WTC11 (cell line): Measurements from ENCODE around the gene NR1I3. TPM values are rescaled to one million over a fixed set of nuclear protein-coding genes. Genes with fewer than 3 reads are reported as not detected.

Experiments
- ATAC-seq: fragments of 200-7000 bp; cut with Tn5 transposase; 2 replicates; pipeline ENCODE4 v1.10.0; 2021; ENCODE audit warnings: mild to moderate bottlenecking, moderate library complexity
- CTCF ChIA-PET: fragments of 300-600 bp; sonication (Branson Sonifier 250); formaldehyde crosslinking; loops from one replicate; lab custom pipeline; 2021; ENCODE audit warnings: antibody characterized with exemption; lab: Charles Lee
- POLR2A ChIA-PET: fragments of 350-600 bp; sonication (Branson Sonifier 250); formaldehyde crosslinking; loops from one replicate; lab custom pipeline; 2021; ENCODE audit warnings: antibody characterized with exemption; lab: Charles Lee
- DNase-seq: peaks from one replicate; pipeline ENCODE4 v3.0.0; 2021; ENCODE audit warnings: low spot score
- H3K27ac Mint-ChIP-seq: 2 replicates; pipeline ENCODE4 v1.8.0; 2021; ENCODE audit warnings: mixed read lengths
- H3K27me3 Mint-ChIP-seq: 2 replicates; pipeline ENCODE4 v1.8.0; 2021; ENCODE audit warnings: low read depth, mild to moderate bottlenecking, moderate library complexity, mixed read lengths
- H3K36me3 Mint-ChIP-seq: 2 replicates; pipeline ENCODE4 v1.8.0; 2021; ENCODE audit warnings: mixed read lengths
- H3K4me1 Mint-ChIP-seq: 2 replicates; pipeline ENCODE4 v1.8.0; 2022; ENCODE audit warnings: mixed read lengths
- H3K4me3 Mint-ChIP-seq: 2 replicates; pipeline ENCODE4 v1.8.0; 2021; ENCODE audit warnings: mild to moderate bottlenecking, moderate library complexity, mixed read lengths
- H3K9me3 Mint-ChIP-seq: 2 replicates; pipeline ENCODE4 v1.8.0; 2021; ENCODE audit warnings: mixed read lengths
- FOXJ3 ChIP-seq: sonication (generic); formaldehyde crosslinking; IDR thresholded peaks from 2 replicates; pipeline ENCODE4 v1.9.0; 2021; ENCODE audit warnings: missing genetic modification reagents, mild to moderate bottlenecking, borderline replicate concordance
- MYBL2 ChIP-seq: sonication (generic); formaldehyde crosslinking; IDR thresholded peaks from 2 replicates; pipeline ENCODE4 v1.8.1; 2023; ENCODE audit warnings: mild to moderate bottlenecking, moderate library complexity, missing genetic modification reagents
- NFATC4 ChIP-seq: fragments of 250-450 bp; sonication (Bioruptor Pico); IDR thresholded peaks from 2 replicates; pipeline ENCODE4 v1.9.0; 2021; ENCODE audit warnings: mild to moderate bottlenecking
- RORB ChIP-seq: fragments of 250-450 bp; sonication (Bioruptor Pico); IDR thresholded peaks from 2 replicates; pipeline ENCODE4 v1.9.0; 2021; ENCODE audit warnings: mild to moderate bottlenecking
- TP53 ChIP-seq: sonication (generic); formaldehyde crosslinking; IDR thresholded peaks from 2 replicates; pipeline ENCODE4 v1.8.1; 2023; ENCODE audit warnings: mild to moderate bottlenecking, missing genetic modification reagents
- ZNF263 ChIP-seq: sonication (generic); formaldehyde crosslinking; IDR thresholded peaks from 2 replicates; pipeline ENCODE4 v1.8.1; 2022; ENCODE audit warnings: low read depth, mild to moderate bottlenecking, moderate library complexity, missing genetic modification reagents
- ZNF317 ChIP-seq: sonication (generic); formaldehyde crosslinking; IDR thresholded peaks from 2 replicates; pipeline ENCODE4 v1.8.1; 2023; ENCODE audit warnings: low read depth, mild to moderate bottlenecking, moderate library complexity, missing genetic modification reagents, borderline replicate concordance
- total RNA-seq: library from RNA; stranded (reverse); gene quantifications from 3 replicates; pipeline ENCODE4 v1.2.3, GENCODE V29; 2021
- TF ChIP-seq, protein P1 (sequence below): sonication (generic); formaldehyde crosslinking; conservative IDR thresholded peaks from 2 replicates; pipeline ENCODE4 v1.8.1; 2023; ENCODE audit warnings: mild to moderate bottlenecking, low read depth, missing genetic modification reagents, moderate library complexity
- TF ChIP-seq, protein P2 (sequence below): sonication (generic); formaldehyde crosslinking; IDR thresholded peaks from 2 replicates; pipeline ENCODE4 v1.8.0; 2022; ENCODE audit warnings: missing genetic modification reagents
- TF ChIP-seq, protein P3 (sequence below): fragments of 250-450 bp; sonication (Bioruptor Pico); IDR thresholded peaks from 2 replicates; pipeline ENCODE4 v1.9.0; 2021; ENCODE audit warnings: mild to moderate bottlenecking
- TF ChIP-seq, protein P4 (sequence below): fragments of 200-600 bp; IDR thresholded peaks from 2 replicates; pipeline ENCODE4 v1.8.0; 2022; ENCODE audit warnings: antibody characterized with exemption

The NR1I3 gene
- total RNA-seq, 1 experiment from 2014 or later = not detected

DNA sequence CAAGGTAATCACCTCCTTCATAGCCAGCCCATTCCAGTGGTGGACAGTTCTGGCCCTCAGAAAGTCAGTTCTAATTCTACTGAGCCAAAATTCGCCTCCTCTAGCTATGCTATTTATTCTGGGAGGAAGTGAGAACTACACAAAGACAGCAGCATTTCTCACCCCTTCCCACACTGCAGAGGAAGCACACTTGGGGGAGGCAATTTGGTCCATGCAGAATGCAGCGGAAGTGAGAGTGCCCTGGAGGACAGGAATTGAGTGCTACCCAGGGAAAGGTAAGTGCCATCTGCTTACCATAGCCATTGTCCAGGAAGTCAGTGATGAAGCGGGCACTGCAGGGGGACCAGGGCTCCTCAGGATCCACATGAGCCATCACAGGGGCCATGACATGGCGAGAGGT is 42.8 kb downstream of the NR1I3 start (continued):
- TF ChIP-seq FOXJ3 (CRISPR knock-in tag) = no peak

DNA sequence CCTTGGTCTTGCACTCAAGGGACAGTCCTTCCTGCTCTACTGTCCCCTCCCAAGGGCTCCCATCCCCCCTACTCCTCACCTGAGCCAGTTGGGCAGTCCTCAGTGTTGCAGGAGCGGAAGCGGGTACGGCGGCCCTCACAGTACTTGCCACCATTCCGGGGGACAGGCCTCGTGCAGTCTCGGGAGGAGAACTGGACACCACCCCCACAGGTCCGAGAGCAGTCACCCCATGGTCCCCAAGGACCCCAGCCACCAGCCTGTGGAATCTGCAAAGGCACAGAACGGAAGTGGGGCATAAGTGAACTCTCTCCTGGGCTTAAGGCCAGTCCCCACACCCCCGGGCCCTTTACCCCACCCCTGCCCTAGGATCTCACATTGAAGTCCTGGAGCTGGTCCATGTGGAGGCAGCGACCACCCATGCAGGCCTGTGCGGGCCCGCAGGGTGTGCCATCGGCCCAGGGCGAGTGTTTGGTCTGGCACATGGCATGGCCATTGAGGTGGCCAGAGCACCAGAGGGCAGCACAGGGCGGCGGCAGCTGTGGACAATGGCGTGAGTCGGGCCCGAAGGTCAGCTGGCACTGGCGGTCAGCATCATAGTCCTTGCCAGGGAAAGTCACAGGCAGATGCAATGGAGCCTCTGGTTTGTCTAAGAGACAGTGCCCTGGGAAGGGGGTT is 44.3 kb downstream of the NR1I3 start:
- H3K9me3 Mint-ChIP-seq = no peaks in the 10 kb centered on the region
- CTCF ChIA-PET = interaction anchor here (0.5 to 2.0 kb wide), 10 partner anchors 9 to 188 kb away, joined by 3 to 13 read pairs (median 3); partner anchors contain the start of gene TOMM40L
- peaks cover 32% of the 10 kb centered on the region for H3K4me1 Mint-ChIP-seq
- no peak overlapping the region for H3K4me3 Mint-ChIP-seq
- no peak for TF ChIP-seq ZNF317 (CRISPR knock-in tag)
- no peak for TF ChIP-seq RORB
- no peak for TF ChIP-seq NFATC4 (CRISPR knock-in tag)
- TF ChIP-seq, protein P1, sequence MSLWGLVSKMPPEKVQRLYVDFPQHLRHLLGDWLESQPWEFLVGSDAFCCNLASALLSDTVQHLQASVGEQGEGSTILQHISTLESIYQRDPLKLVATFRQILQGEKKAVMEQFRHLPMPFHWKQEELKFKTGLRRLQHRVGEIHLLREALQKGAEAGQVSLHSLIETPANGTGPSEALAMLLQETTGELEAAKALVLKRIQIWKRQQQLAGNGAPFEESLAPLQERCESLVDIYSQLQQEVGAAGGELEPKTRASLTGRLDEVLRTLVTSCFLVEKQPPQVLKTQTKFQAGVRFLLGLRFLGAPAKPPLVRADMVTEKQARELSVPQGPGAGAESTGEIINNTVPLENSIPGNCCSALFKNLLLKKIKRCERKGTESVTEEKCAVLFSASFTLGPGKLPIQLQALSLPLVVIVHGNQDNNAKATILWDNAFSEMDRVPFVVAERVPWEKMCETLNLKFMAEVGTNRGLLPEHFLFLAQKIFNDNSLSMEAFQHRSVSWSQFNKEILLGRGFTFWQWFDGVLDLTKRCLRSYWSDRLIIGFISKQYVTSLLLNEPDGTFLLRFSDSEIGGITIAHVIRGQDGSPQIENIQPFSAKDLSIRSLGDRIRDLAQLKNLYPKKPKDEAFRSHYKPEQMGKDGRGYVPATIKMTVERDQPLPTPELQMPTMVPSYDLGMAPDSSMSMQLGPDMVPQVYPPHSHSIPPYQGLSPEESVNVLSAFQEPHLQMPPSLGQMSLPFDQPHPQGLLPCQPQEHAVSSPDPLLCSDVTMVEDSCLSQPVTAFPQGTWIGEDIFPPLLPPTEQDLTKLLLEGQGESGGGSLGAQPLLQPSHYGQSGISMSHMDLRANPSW (CRISPR knock-in tag) = no peak
- TF ChIP-seq, protein P2, sequence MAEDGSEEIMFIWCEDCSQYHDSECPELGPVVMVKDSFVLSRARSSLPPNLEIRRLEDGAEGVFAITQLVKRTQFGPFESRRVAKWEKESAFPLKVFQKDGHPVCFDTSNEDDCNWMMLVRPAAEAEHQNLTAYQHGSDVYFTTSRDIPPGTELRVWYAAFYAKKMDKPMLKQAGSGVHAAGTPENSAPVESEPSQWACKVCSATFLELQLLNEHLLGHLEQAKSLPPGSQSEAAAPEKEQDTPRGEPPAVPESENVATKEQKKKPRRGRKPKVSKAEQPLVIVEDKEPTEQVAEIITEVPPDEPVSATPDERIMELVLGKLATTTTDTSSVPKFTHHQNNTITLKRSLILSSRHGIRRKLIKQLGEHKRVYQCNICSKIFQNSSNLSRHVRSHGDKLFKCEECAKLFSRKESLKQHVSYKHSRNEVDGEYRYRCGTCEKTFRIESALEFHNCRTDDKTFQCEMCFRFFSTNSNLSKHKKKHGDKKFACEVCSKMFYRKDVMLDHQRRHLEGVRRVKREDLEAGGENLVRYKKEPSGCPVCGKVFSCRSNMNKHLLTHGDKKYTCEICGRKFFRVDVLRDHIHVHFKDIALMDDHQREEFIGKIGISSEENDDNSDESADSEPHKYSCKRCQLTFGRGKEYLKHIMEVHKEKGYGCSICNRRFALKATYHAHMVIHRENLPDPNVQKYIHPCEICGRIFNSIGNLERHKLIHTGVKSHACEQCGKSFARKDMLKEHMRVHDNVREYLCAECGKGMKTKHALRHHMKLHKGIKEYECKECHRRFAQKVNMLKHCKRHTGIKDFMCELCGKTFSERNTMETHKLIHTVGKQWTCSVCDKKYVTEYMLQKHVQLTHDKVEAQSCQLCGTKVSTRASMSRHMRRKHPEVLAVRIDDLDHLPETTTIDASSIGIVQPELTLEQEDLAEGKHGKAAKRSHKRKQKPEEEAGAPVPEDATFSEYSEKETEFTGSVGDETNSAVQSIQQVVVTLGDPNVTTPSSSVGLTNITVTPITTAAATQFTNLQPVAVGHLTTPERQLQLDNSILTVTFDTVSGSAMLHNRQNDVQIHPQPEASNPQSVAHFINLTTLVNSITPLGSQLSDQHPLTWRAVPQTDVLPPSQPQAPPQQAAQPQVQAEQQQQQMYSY (CRISPR knock-in tag) = no peak
- no peak for TF ChIP-seq ZNF263 (CRISPR knock-in tag)
- TF ChIP-seq TP53 (CRISPR knock-in tag) = no peak
- TF ChIP-seq, protein P3, sequence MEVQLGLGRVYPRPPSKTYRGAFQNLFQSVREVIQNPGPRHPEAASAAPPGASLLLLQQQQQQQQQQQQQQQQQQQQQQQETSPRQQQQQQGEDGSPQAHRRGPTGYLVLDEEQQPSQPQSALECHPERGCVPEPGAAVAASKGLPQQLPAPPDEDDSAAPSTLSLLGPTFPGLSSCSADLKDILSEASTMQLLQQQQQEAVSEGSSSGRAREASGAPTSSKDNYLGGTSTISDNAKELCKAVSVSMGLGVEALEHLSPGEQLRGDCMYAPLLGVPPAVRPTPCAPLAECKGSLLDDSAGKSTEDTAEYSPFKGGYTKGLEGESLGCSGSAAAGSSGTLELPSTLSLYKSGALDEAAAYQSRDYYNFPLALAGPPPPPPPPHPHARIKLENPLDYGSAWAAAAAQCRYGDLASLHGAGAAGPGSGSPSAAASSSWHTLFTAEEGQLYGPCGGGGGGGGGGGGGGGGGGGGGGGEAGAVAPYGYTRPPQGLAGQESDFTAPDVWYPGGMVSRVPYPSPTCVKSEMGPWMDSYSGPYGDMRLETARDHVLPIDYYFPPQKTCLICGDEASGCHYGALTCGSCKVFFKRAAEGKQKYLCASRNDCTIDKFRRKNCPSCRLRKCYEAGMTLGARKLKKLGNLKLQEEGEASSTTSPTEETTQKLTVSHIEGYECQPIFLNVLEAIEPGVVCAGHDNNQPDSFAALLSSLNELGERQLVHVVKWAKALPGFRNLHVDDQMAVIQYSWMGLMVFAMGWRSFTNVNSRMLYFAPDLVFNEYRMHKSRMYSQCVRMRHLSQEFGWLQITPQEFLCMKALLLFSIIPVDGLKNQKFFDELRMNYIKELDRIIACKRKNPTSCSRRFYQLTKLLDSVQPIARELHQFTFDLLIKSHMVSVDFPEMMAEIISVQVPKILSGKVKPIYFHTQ (CRISPR knock-in tag) = no peak
- DNase-seq (no peak), ATAC-seq (no peak)
- H3K36me3 Mint-ChIP-seq = 0 out of 2 replicates have a peak, but pooled peaks cover 3% of the 10 kb centered on the region
- no peaks in the 10 kb centered on the region for H3K27me3 Mint-ChIP-seq
- H3K27ac Mint-ChIP-seq = no peak overlapping the region
- POLR2A ChIA-PET = interaction anchor here (1.1 kb wide), 1 partner anchor 9 kb away, joined by 3 read pairs; no protein-coding TSS in a partner anchor

DNA sequence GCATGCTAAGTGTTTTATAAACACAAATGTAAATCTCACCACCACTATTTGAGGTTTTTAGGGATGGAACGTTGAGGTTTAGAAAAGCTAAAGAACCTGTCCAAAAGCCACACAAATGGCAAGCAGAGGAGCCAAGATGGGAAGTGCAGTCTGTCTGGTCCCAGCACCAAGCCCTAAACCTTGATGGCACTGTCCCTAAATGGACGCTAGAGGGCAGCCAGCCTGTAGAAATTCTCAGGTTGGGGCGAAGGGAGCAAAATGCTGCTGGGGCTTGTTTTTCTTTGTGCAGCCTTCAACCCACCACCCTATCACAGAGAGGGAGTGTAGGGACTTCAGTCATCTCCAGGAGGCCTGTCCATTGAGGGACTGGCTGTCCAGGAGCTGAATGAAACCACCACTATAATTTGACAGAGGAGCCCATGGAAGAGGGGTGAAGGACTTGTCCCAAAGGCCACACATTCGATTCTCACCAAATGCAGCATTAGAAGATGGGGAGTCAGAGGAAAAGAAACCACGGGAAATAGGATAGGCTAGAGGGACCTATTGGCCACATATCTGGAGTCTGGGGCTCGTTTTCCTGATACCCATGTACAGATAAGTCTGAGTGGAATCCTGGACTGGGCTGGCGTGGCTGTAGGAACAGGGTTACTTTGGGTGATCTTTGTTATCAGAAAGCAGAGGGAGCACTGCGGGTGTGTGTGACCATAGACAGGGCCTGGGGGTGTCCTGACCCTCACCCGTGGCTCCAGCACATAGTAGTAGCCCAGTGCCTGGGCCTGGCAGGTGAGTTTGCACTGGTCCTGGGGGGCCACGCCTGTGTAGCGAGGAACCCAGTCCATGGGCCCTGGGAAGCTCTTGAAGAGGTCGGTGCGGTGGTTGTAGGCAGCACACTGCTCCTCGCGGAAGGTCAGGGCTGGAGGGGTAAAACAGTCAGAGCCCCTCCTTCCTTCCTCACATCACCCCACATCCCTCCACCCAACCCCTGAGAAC is 45.2 kb downstream of the NR1I3 start:
- ATAC-seq = peak; percentile 72
- POLR2A ChIA-PET = interaction anchor here (1.1 kb wide), 1 partner anchor 10 kb away, joined by 3 read pairs; no protein-coding TSS in a partner anchor
- TF ChIP-seq, protein P4, sequence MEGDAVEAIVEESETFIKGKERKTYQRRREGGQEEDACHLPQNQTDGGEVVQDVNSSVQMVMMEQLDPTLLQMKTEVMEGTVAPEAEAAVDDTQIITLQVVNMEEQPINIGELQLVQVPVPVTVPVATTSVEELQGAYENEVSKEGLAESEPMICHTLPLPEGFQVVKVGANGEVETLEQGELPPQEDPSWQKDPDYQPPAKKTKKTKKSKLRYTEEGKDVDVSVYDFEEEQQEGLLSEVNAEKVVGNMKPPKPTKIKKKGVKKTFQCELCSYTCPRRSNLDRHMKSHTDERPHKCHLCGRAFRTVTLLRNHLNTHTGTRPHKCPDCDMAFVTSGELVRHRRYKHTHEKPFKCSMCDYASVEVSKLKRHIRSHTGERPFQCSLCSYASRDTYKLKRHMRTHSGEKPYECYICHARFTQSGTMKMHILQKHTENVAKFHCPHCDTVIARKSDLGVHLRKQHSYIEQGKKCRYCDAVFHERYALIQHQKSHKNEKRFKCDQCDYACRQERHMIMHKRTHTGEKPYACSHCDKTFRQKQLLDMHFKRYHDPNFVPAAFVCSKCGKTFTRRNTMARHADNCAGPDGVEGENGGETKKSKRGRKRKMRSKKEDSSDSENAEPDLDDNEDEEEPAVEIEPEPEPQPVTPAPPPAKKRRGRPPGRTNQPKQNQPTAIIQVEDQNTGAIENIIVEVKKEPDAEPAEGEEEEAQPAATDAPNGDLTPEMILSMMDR = peak; percentile 71
- TF ChIP-seq MYBL2 = no peak
- no peak overlapping the region for H3K4me3 Mint-ChIP-seq
- peaks cover 24% of the 10 kb centered on the region for H3K4me1 Mint-ChIP-seq
- CTCF ChIA-PET = interaction anchor here (0.5 to 3.2 kb wide), 12 partner anchors 8 to 197 kb away, joined by 3 to 22 read pairs (median 4); partner anchors contain the start of genes B4GALT3, NDUFS2, PPOX and TOMM40L
- H3K36me3 Mint-ChIP-seq = 0 out of 2 replicates have a peak, but pooled peaks cover 3% of the 10 kb centered on the region
- no peaks in the 10 kb centered on the region for H3K9me3 Mint-ChIP-seq
- H3K27me3 Mint-ChIP-seq = no peaks in the 10 kb centered on the region
- peak; percentile 68 for DNase-seq
- H3K27ac Mint-ChIP-seq = peak overlapping the region; percentile 47
